ENCODE data around the gene ERAL1. TPM values are rescaled to one million over a fixed set of nuclear protein-coding genes. Genes with fewer than 3 reads are reported as not detected.

The ERAL1 gene
- total and polyA plus RNA-seq, 2 of the 13 experiments (the other 11 are each of a cell fraction or from before 2014, with no cell fraction given): 46.9 to 72.2 TPM

DNA sequence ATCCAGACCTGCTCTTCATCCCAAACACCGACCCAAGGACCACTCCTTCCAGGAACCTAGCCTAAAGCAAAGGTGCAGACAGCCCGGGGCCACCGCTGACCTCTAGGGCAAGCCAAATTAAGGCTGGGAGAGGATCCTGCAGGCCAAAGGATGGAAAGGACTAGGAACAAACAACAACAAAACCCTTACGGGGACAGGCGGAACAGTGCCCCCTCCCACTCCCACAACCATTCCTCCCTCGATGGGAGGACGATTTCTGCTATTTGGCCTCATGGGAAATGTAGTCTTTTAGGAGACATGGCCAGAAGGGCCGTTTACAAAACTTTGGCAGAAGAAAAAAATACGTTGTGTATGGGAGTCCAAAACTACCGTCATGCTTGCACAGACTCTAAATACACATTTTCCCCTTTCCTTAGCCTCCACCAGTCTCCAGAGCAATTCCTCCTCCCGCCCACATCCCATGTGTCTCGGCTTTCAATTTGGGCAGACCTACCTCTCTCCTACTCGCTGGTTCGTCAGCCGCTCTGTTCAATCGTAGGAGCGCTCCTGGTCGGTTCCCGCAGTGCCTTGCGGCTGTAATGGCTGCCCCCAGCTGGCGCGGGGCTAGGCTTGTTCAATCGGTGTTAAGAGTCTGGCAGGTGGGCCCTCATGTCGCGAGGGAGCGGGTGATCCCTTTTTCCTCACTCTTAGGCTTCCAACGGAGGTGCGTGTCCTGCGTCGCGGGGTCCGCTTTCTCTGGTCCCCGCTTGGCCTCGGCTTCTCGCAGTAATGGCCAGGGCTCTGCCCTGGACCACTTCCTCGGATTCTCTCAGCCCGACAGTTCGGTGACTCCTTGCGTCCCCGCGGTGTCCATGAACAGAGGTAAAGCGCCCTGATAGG is at the start of gene ERAL1 (continued):
- no peak for TF ChIP-seq ZNF670 (CRISPR knock-in tag; IDR thresholded peaks at IDR 0.05; ENCODE audit: borderline replicate concordance)
- TF ChIP-seq ZNF124 (CRISPR knock-in tag; IDR thresholded peaks at IDR 0.05): no peak; the same call in 1 of the 2 replicates
- TF ChIP-seq ZNF343 (CRISPR knock-in tag; IDR thresholded peaks at IDR 0.05): no peak
- TF ChIP-seq, protein P1, sequence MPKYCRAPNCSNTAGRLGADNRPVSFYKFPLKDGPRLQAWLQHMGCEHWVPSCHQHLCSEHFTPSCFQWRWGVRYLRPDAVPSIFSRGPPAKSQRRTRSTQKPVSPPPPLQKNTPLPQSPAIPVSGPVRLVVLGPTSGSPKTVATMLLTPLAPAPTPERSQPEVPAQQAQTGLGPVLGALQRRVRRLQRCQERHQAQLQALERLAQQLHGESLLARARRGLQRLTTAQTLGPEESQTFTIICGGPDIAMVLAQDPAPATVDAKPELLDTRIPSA (CRISPR knock-in tag; IDR thresholded peaks at IDR 0.05; ENCODE audit: borderline replicate concordance): no peak
- no peak for TF ChIP-seq ZNF234 (CRISPR knock-in tag; conservative IDR thresholded peaks at IDR 0.05)
- TF ChIP-seq, protein P2, sequence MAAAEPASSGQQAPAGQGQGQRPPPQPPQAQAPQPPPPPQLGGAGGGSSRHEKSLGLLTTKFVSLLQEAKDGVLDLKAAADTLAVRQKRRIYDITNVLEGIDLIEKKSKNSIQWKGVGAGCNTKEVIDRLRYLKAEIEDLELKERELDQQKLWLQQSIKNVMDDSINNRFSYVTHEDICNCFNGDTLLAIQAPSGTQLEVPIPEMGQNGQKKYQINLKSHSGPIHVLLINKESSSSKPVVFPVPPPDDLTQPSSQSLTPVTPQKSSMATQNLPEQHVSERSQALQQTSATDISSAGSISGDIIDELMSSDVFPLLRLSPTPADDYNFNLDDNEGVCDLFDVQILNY (CRISPR knock-in tag; conservative IDR thresholded peaks at IDR 0.05): 0 out of 2 replicates have a peak, but pooled peaks have one; percentile 39
- no peak for TF ChIP-seq ZBTB42 (CRISPR knock-in tag; IDR thresholded peaks at IDR 0.05)
- no peak for TF ChIP-seq SRSF1 (optimal IDR thresholded peaks at IDR 0.05; ENCODE audit: low read depth, low read length)
- 0 out of 2 replicates have a peak, but pooled peaks have one; percentile 44 for TF ChIP-seq ZNF724P (CRISPR knock-in tag; IDR thresholded peaks at IDR 0.05; ENCODE audit: borderline replicate concordance)
- no peak for TF ChIP-seq HMG20B (CRISPR knock-in tag; conservative IDR thresholded peaks at IDR 0.05)
- TF ChIP-seq, protein P3, sequence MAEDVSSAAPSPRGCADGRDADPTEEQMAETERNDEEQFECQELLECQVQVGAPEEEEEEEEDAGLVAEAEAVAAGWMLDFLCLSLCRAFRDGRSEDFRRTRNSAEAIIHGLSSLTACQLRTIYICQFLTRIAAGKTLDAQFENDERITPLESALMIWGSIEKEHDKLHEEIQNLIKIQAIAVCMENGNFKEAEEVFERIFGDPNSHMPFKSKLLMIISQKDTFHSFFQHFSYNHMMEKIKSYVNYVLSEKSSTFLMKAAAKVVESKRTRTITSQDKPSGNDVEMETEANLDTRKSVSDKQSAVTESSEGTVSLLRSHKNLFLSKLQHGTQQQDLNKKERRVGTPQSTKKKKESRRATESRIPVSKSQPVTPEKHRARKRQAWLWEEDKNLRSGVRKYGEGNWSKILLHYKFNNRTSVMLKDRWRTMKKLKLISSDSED (CRISPR knock-in tag; IDR thresholded peaks at IDR 0.05): no peak
- TF ChIP-seq ZMYM3 (CRISPR knock-in tag; IDR thresholded peaks at IDR 0.05): peak; percentile 26; the same call in 1 of the 2 replicates
- TF ChIP-seq AGO2 (optimal IDR thresholded peaks at IDR 0.05; ENCODE audit: low read depth, low read length): no peak
- TF ChIP-seq NRL (CRISPR knock-in tag; IDR thresholded peaks at IDR 0.05; ENCODE audit: borderline replicate concordance): peak; percentile 85
- 0 out of 2 replicates have a peak, but pooled peaks have one; percentile 67 for TF ChIP-seq ZNF33B (CRISPR knock-in tag; IDR thresholded peaks at IDR 0.05)
- TF ChIP-seq, protein P4, sequence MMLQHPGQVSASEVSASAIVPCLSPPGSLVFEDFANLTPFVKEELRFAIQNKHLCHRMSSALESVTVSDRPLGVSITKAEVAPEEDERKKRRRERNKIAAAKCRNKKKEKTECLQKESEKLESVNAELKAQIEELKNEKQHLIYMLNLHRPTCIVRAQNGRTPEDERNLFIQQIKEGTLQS (CRISPR knock-in tag; IDR thresholded peaks at IDR 0.05): peak; percentile 30; the same call in 1 of the 2 replicates
- TF ChIP-seq, protein P5, sequence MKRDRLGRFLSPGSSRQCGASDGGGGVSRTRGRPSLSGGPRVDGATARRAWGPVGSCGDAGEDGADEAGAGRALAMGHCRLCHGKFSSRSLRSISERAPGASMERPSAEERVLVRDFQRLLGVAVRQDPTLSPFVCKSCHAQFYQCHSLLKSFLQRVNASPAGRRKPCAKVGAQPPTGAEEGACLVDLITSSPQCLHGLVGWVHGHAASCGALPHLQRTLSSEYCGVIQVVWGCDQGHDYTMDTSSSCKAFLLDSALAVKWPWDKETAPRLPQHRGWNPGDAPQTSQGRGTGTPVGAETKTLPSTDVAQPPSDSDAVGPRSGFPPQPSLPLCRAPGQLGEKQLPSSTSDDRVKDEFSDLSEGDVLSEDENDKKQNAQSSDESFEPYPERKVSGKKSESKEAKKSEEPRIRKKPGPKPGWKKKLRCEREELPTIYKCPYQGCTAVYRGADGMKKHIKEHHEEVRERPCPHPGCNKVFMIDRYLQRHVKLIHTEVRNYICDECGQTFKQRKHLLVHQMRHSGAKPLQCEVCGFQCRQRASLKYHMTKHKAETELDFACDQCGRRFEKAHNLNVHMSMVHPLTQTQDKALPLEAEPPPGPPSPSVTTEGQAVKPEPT (CRISPR knock-in tag; IDR thresholded peaks at IDR 0.05; ENCODE audit: low read depth): 0 out of 2 replicates have a peak, but pooled peaks have one; percentile 36
- TF ChIP-seq TOPORS (CRISPR knock-in tag; IDR thresholded peaks at IDR 0.05): no peak
- TF ChIP-seq, protein P6, sequence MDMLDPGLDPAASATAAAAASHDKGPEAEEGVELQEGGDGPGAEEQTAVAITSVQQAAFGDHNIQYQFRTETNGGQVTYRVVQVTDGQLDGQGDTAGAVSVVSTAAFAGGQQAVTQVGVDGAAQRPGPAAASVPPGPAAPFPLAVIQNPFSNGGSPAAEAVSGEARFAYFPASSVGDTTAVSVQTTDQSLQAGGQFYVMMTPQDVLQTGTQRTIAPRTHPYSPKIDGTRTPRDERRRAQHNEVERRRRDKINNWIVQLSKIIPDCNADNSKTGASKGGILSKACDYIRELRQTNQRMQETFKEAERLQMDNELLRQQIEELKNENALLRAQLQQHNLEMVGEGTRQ (IDR thresholded peaks at IDR 0.05; ENCODE audit: low read depth, low read length): no peak
- TF ChIP-seq, protein P6 (CRISPR knock-in tag; IDR thresholded peaks at IDR 0.05; ENCODE audit: borderline replicate concordance): no peak
- no peak; the same call in 1 of the 2 replicates for TF ChIP-seq SNAI1 (CRISPR knock-in tag; IDR thresholded peaks at IDR 0.05; ENCODE audit: borderline replicate concordance)

All from HepG2 (cell line).